CD4-positive, alpha-beta T cell treated with Interleukin-21 for 1 hour (primary cell): ENCODE data around the gene MBD4.
"Not testable (repeated sequence)": the region's sequence is repeated elsewhere in the genome, so short reads cannot be mapped to it uniquely, and the experiment has no call there.

Experiments
- DNase-seq: peaks from one replicate; pipeline ENCODE4 v3.0.0-alpha.2; 2020

Gene MBD4

GRCh38 chr3:129439817-129440617, at the start of gene MBD4, which contains the start of gene IFT122:
MBD4 (minus strand) TSS chr3:129439948; CDS start chr3:129439833, 115 bp downstream.
IFT122 (plus strand) TSS chr3:129440224; CDS start chr3:129440331, 107 bp downstream.
- DNase-seq: peak; percentile 99

DNA sequence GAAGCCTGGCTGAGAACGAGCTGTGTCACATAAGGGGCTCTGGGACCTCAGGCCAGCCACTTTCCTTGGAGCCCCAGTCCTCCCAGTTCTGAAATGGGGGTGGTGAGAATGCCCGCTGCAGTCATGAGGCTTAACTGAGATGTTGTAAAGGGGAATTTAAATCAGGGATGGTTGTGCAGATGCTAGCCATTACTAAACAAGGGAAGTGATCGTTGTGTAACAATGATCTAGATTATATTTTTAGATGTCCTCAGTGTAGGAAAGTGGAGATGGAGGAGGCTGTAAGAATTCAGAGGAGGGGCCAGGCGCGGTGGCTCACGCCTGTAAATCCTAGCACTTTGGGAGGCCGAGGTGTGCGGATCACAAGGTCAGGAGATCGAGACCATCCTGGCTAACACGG, 49.5 kb upstream of the MBD4 start:
- not testable (repeated sequence) for DNase-seq

GRCh38 chr3:129487868-129488335, 48.2 kb upstream of the MBD4 start:
- not testable (repeated sequence) for DNase-seq

DNA sequence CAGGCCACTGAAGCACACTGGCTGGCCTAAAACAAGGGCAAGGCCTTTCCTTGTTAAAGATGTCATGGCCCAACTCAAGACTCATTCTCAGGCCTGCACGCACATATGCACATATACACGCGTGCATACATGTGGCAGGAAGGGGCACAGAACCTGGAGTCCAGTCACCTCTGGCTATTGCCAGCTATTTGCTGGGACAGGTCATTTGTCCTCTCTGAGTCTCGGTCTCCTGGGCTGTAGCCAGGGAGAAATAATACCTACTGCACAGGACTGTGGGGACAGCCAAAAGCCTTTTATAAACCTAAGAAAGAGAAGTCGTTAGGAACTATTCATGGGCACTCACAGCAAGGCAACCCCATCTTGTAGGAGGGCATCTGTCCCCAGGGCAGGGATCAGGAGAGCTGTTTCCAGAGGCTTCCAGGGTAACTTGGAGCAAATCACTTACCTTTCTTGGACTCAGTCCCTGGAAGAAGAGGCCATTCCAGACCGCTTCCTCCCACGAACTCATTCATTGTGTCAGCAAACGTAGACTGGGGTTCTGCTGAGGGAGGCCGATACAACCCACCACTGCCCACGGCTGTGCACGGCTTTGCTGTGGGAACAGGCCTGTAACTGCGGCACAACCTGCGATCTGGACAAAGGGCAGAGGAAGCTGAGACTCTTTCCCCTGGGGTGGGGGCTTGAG, 47.6 kb upstream of the MBD4 start:
- DNase-seq: no peak

DNA sequence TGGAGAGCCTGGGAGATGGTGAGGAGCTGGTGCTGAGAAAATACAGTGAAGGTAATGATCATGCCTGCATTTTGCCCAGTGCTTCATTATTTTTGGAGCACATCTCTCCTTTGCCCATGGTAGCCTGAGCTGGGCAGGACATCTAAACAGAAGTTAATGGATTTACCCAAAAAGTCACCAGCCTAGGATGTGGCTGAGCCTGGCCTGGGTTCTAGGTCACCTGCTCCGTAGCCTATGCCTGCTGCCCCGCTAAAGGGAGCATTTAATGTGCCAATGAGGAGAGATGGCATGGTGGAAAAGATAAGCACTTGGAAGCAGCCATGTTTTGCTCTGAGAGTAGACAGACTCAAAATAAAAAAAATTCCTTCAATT, 46.9 kb upstream of the MBD4 start:
- DNase-seq: no peak

- DNase-seq: no peak
These were observed 46.2 kb upstream of the MBD4 start for GRCh38 chr3:129485721-129486663.

GRCh38 chr3:129485146-129485545, 45.4 kb upstream of the MBD4 start:
- not testable (repeated sequence) for DNase-seq

DNA sequence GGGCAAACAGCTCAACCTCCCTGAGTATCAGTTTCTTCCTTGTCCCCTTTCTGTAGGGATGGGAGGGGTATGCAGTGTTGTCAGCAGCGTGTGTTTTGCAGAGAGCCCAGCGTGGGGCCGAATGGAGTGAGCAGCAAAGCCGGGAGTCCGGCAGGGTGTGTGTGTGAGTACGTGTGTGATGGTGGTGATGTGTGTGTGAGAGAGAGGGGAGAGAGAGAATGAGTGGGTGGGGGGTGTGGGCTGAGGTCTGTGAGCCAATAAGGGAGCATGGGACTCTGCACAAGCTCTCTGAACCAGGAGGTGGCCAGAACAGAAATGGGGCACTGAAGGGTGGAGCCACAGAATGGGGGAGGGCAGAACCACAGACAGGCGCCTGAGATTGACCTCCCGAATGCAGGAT, 44.1 kb upstream of the MBD4 start:
- DNase-seq: no peak

- DNase-seq: no peak
These were observed 43.0 kb upstream of the MBD4 start for GRCh38 chr3:129482721-129483120.

DNA sequence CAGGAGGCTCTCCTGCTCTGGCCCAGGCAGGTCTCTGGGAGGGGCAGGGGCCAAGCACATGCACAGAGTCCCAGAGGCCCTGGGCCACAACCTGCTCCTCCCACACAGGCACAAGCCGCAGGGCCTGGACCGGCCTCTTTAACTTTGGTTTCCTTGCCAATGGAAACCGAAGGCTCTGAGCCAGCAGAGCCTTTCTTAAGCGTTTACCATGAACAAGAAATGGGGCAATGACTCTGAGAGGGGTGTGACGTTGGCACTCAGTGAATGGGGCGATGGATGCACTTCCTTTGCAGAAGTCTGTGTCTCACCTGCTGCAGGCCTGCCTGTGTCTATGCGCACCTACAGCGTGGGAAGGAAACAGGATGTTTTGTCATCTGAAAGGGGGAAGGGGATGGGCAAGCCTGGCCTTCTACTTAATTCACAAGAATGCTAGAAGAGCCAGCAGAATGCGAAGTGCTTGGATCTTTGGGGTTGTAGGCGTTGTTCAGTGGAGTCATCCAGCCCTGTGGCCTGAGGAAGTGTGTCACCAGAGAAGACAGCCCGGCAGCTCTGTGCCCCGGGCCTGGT, 42.1 kb upstream of the MBD4 start:
- peak; percentile 66 for DNase-seq

DNA sequence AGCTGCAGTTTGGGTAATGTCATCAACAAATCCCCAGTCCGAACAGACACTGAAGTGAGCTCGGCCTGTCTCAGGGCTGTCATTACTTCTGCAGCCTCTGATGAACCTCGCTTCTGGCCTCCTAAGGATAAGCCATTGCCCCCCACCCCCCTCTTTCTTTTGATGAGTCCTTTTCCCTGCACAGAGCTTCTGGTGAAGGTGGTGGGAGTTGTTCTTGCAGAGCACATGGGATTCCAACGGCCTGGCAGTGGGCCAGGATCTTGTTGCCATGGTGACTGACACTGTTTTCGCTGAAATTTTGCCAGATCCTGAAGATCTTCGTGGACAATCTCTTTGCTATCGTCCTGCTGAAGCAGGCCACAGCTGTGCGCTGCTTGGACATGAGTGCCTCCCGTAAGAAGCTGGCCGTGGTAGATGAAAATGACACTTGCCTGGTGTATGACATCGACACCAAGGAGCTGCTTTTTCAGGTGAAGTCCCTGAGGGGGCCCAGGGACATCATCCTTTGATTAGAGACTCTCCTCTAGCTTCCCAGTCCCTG, 41.5 kb upstream of the MBD4 start:
- DNase-seq: not testable (repeated sequence)

DNA sequence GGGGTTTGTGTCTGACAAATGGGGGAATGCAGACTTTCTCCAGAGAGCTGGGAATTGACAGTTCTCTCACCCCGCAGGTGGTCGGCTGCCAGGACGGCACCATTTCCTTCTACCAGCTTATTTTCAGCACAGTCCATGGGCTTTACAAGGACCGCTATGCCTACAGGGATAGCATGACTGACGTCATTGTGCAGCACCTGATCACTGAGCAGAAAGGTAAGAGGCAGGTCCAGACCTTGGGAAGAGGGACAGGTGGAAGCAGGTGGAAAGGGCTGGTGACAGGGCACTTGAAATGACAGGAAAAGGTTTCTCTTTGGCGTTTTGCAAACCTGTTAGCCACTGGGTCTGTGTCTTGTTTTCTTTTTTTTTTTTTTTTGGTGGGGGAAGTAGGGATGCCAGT, 36.8 kb upstream of the MBD4 start:
- no peak for DNase-seq

- no peak for DNase-seq
These were observed 36.1 kb upstream of the MBD4 start for GRCh38 chr3:129475863-129476262.

DNA sequence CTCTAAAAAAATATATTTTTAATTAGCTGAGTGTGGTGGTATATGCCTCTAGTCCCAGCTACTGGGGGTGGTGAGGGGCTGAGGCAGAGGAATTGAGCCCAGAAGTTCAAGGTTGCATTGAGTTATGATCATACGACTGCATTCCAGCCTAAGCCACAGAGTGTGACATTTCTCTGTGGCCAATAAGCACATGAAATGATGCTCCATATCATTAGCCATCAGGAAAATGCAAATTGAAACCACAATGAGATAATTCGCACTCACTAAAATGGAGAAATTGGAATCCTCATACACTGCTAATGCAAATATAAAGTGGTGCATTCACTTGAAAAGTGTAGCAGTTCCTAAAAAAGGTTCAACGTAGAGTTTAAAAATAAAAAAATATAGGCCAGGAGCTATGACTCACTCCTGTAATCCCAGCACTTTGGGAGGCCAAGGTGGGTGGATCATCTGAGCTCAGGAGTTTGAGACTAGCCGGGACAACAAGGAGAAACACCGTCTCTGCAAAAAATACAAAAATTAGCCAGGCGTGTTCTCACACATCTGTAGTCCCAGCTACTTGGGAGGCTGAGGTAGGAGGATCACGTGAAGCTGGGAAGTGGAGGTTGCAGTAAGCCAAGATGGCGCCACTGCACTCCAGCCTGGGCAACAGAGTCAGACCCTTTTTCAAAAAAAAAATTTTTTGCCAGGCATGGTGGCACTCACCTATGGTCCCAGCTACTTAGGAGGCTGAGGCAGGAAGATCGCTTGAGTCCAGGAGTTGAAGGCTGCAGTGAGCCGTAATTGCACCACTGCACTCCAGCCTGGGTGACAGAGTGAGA, 35.4 kb upstream of the MBD4 start:
- no peak for DNase-seq

DNA sequence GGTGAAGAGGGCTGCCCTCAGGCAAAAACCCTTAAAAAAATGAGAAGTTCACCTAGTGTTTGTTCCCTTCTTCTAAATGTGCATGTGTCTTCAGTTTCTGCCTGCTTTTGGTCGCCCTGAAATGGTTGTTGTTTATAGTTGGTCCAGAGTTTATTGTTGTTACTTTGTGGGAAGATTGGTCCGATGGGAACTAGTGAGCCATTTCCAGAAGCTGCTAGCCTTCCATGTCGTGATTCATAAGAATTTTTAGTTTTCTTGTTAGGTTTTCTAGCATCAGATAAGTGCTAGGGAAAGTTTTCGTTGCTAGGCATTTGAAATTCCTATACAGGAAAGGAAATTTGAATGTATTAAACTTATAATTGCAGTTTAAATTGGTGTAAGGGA, 34.0 kb upstream of the MBD4 start:
- DNase-seq: no peak

DNA sequence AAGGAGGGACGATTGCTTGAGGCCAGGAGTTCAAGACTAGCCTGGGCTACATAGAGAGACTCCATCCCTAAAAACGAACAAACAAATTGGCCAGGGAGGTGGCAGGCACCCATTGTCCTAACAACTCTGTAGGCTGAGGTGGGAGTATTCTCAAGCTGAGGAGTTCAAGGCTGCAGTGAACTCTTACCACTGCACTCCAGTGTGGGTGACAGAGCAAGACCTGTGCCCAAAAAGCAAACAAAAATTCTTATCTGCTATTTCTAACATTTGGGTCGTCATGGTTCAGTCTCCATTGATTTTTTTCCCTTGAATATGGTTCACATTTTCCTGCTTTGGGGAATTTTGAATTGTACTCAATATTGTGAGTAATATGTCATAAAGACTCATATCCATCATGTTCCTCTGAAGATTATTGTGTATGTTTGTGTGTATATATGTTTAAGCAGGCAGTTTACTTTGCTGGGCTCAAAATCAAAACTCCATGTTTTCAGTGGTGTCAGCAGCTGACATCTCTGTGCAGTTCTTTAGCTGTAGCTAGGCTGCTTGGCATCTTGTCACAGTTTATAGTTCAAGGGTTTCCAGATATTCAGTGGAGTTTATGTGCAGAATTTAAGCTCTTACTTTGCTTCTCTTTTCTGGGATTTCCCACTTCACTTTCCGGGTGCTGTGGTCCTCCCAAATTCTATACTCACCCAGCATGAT, 33.5 kb upstream of the MBD4 start:
- no peak for DNase-seq

GRCh38 chr3:129470861-129471260, 31.1 kb upstream of the MBD4 start:
- DNase-seq: no peak

DNA sequence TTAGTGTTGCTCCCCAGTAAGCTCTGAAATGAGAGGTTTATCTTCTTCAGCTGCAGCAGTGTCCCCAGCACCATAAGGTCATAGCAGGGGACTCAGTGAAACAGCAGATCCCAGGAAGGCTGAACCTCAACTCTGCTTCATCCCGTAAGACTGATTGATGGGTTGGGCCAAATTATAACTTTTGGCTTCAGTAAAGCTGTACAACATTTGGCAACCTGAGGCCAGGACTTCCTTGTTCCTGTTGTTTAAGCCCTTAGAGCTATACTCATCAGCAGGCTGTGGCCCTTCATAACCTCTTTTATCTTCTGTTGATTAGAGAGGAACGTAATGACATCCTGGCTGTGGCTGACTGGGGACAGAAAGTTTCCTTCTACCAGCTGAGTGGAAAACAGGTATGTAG, 29.3 kb upstream of the MBD4 start:
- DNase-seq: no peak

- no peak for DNase-seq
These were observed 28.2 kb upstream of the MBD4 start for GRCh38 chr3:129467932-129468331.

DNA sequence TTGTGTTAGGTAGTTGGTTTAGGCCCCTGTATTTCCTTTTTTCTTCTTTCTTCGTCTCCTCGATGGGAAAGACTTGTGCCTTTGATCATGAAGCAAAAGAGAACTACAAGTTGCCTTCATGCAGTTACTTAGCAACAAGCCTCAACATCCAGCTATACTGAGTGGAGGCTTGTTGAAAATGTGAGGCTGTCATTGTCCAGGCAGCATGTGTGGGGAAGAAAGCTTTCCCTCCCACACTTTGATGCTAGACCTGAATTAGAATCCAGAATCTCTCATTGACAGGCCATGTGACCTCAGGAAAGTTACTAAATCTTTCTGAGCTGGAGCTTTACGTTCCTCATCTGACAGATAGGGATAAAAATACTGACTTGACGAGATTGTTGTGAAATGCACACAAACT, 24.0 kb upstream of the MBD4 start:
- no peak for DNase-seq

GRCh38 chr3:129463094-129463493, 23.3 kb upstream of the MBD4 start:
- no peak for DNase-seq
